ENCODE results near the gene RHOF. TPM values are rescaled to one million over a fixed set of nuclear protein-coding genes. Genes with fewer than 3 reads are reported as not detected.
"Not testable (repeated sequence)": the region's sequence is repeated elsewhere in the genome, so short reads cannot be mapped to it uniquely, and the experiment has no call there.

RHOF gene
- total RNA-seq, 1 experiment from 2014 or later: 116 TPM

DNA sequence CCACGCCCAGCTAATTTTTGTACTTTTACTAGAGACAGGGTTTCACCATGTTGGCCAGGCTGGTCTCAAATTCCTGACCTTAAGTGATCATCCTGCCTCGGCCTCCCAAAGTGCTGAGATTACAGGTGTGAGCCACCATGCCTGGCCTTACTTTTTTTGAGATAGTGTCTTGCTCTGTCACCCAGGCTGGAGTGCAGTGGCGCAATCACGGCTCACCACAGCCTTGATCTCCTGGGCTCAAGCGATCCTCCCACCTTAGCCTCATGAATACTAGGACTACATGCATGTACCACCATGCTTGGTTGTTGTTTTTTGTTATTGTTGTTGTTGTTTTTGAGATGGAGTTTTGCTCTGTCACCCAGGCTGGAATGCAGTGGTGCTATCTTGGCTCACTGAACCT lies 47.9 kb downstream of the RHOF start:
- H3K27me3 ChIP-seq (ENCODE audit: insufficient read depth, low read length); CTCF ChIA-PET; DNase-seq (ENCODE audit: low read depth, low spot score); POLR2A ChIA-PET; RAD21 ChIA-PET (ENCODE audit: low non-redundant PET in 1 of 2, low total read pairs in 2 of 2, uncharacterized antibody in 2 of 2, unreplicated experiment in 2 of 2); H3K4me2 ChIP-seq (ENCODE audit: low read length); H3K27ac ChIP-seq (ENCODE audit: low read depth, low read length); H4K20me1 ChIP-seq (ENCODE audit: insufficient read depth); H3K9ac ChIP-seq (ENCODE audit: low read length); intact Hi-C loops (cut with micrococcal nuclease); H3K9me2 ChIP-seq (ENCODE audit: insufficient read depth); H3K4me3 ChIP-seq (replicated peaks in 1 of 2; ENCODE audit: low read depth in 1 of 2, low read length in 2 of 2); BruUV-seq (replicated peaks); H3K9me3 ChIP-seq (ENCODE audit: control insufficient read depth in 1 of 2, insufficient read depth in 1 of 2, low read depth in 1 of 2, low read length in 2 of 2); ATAC-seq; H2AFZ ChIP-seq (ENCODE audit: low read depth, low read length, poor library complexity, severe bottlenecking): not testable (repeated sequence)
- H3K79me2 ChIP-seq (ENCODE audit: insufficient read depth, low read length): peaks cover 25% of the 10 kb centered on the region
- peaks cover 2 to 15% of the 10 kb centered on the region in 2 experiments; a peak in 3 of 4 replicates for H3K36me3 ChIP-seq (ENCODE audit: control insufficient read depth in 1 of 2, insufficient read depth in 2 of 2, low read length in 2 of 2)
- H3K4me1 ChIP-seq (ENCODE audit: control insufficient read depth in 1 of 2, insufficient read depth in 2 of 2, low read length in 2 of 2): peaks cover 23 to 32% of the 10 kb centered on the region in 2 experiments

GRCh38 chr12:121741743-121742142 lies 51.7 kb downstream of the RHOF start:
- no peak overlapping the region for H2AFZ ChIP-seq (ENCODE audit: low read depth, low read length, poor library complexity, severe bottlenecking)
- peaks cover 0 to 11% of the 10 kb centered on the region in 2 experiments; a peak in 1 of 4 replicates for H3K36me3 ChIP-seq (ENCODE audit: control insufficient read depth in 1 of 2, insufficient read depth in 2 of 2, low read length in 2 of 2)
- RAD21 ChIA-PET (ENCODE audit: low non-redundant PET in 1 of 2, low total read pairs in 2 of 2, uncharacterized antibody in 2 of 2, unreplicated experiment in 2 of 2): no interaction called here
- H3K9me3 ChIP-seq (ENCODE audit: control insufficient read depth in 1 of 2, insufficient read depth in 1 of 2, low read depth in 1 of 2, low read length in 2 of 2): no peaks in the 10 kb centered on the region
- CTCF ChIA-PET: interaction anchor here (1.1 kb wide), 1 partner anchor 54 kb away, joined by 3 read pairs; no protein-coding TSS in a partner anchor
- peaks cover 23 to 34% of the 10 kb centered on the region in 2 experiments for H3K4me1 ChIP-seq (ENCODE audit: control insufficient read depth in 1 of 2, insufficient read depth in 2 of 2, low read length in 2 of 2)
- H3K27ac ChIP-seq (ENCODE audit: low read depth, low read length): no peak overlapping the region
- ATAC-seq (no peak), DNase-seq (ENCODE audit: low read depth, low spot score) (no peak)
- no peaks in the 10 kb centered on the region for H3K27me3 ChIP-seq (ENCODE audit: insufficient read depth, low read length)
- H3K4me2 ChIP-seq (ENCODE audit: low read length): peak overlapping the region; percentile 45; the same call in 1 of the 2 replicates
- no TSS peak for BruUV-seq (replicated peaks)
- no peak overlapping the region for H3K9ac ChIP-seq (ENCODE audit: low read length)
- no peaks in the 10 kb centered on the region; the same call in 1 of the 2 replicates for H4K20me1 ChIP-seq (ENCODE audit: insufficient read depth)
- POLR2A ChIA-PET: interaction anchor here (0.6 kb wide), 1 partner anchor 35 kb away, joined by 3 read pairs; no protein-coding TSS in a partner anchor
- intact Hi-C loops (cut with micrococcal nuclease): no loop called here
- H3K4me3 ChIP-seq (replicated peaks in 1 of 2; ENCODE audit: low read depth in 1 of 2, low read length in 2 of 2): no peak overlapping the region
- no peaks in the 10 kb centered on the region for H3K9me2 ChIP-seq (ENCODE audit: insufficient read depth)
- peaks cover 29% of the 10 kb centered on the region for H3K79me2 ChIP-seq (ENCODE audit: insufficient read depth, low read length)
- TF ChIP-seq YY1 (IDR thresholded peaks at IDR 0.05; ENCODE audit: extremely low read depth, insufficient replicate concordance, low read depth, low read length) (no peak), SP1 (IDR thresholded peaks at IDR 0.05; ENCODE audit: low read depth) (no peak), JUND (IDR thresholded peaks at IDR 0.05) (no peak), POLR2A (IDR thresholded peaks at IDR 0.05; ENCODE audit: borderline replicate concordance, extremely low read depth, insufficient read depth, insufficient read length) (no peak), FOSL1 (IDR thresholded peaks at IDR 0.05; ENCODE audit: low read depth) (0 out of 2 replicates have a peak, but pooled peaks have one; percentile 16), EGR1 (IDR thresholded peaks at IDR 0.05; ENCODE audit: low read depth) (no peak), MAX (IDR thresholded peaks at IDR 0.05) (no peak)

Measured in HCT116 (cell line).